Measurements from ENCODE around the gene WIZ. TPM values are rescaled to one million over a fixed set of nuclear protein-coding genes. Genes with fewer than 3 reads are reported as not detected.
"Not testable (repeated sequence)": the region's sequence is repeated elsewhere in the genome, so short reads cannot be mapped to it uniquely, and the experiment has no call there.

The WIZ gene
- total and polyA plus RNA-seq, 2 donors (not counting 1 experiment from before 2014, with no cell fraction given), result 15.0 to 24.8 TPM

- H3K27ac Mint-ChIP-seq, result no peak overlapping the region
Measured at GRCh38 chr19:15396436-15396835, 53.3 kb downstream of the WIZ start.

GRCh38 chr19:15395251-15395650, 54.5 kb downstream of the WIZ start:
- intact Hi-C loops (cut with micrococcal nuclease); CTCF ChIA-PET; H2AFZ ChIP-seq (ENCODE audit: insufficient read depth, low read depth, low read length, poor library complexity, severe bottlenecking); H3K4me3 ChIP-seq (ENCODE audit: control extremely low read depth in 1 of 5, extremely low read depth in 1 of 5, insufficient read depth in 1 of 5, low read depth in 2 of 5, low read length in 4 of 5); H3K4me1 ChIP-seq (ENCODE audit: control insufficient read depth in 2 of 2, insufficient read depth in 2 of 2, low read length in 2 of 2); H3K4me2 ChIP-seq (replicated peaks; ENCODE audit: low read depth, low read length, poor library complexity, severe bottlenecking); H3K27me3 Mint-ChIP-seq; ATAC-seq (ENCODE audit: low read depth); H3K27me3 ChIP-seq (replicated peaks in 1 of 4; ENCODE audit: control extremely low read depth in 1 of 4, control insufficient read depth in 3 of 4, insufficient read depth in 4 of 4, low read length in 3 of 4); H3K9me3 ChIP-seq (ENCODE audit: control extremely low read depth in 1 of 3, control insufficient read depth in 2 of 3, insufficient read depth in 1 of 3, low read length in 2 of 3); H3K4me1 Mint-ChIP-seq; DNase-seq; POLR2A ChIA-PET; H3K27ac ChIP-seq (ENCODE audit: low read length in 2 of 2); H3K4me3 Mint-ChIP-seq; H3K9me3 Mint-ChIP-seq (ENCODE audit: insufficient read depth); H3K27ac Mint-ChIP-seq; H3K9ac ChIP-seq (ENCODE audit: low read length): not testable (repeated sequence)
- H3K79me2 ChIP-seq (ENCODE audit: control insufficient read depth, insufficient read depth, low read length), result peaks cover 29% of the 10 kb centered on the region
- H3K36me3 ChIP-seq (replicated peaks in 1 of 2; ENCODE audit: control extremely low read depth in 1 of 2, control insufficient read depth in 1 of 2, extremely low read depth in 1 of 2, insufficient read depth in 2 of 2, low read length in 1 of 2), result peaks cover 2 to 59% of the 10 kb centered on the region in 2 experiments
- peaks cover 29% of the 10 kb centered on the region for H4K20me1 ChIP-seq (ENCODE audit: control insufficient read depth, insufficient read depth, low read length, poor library complexity, severe bottlenecking)
- WGBS (ENCODE audit: insufficient coverage), result 96% methylated on average over 17 of the region's 17 CpGs

More at GRCh38 chr19:15396436-15396835, 53.3 kb downstream of the WIZ start:
- TF ChIP-seq CTCF (IDR thresholded peaks at IDR 0.05) (no peak), EZH2 (IDR thresholded peaks at IDR 0.05; ENCODE audit: borderline replicate concordance, insufficient read depth, low read depth, low read length, poor library complexity, severe bottlenecking) (no peak)
- DNase-seq (no peak), ATAC-seq (ENCODE audit: low read depth) (no peak)
- peaks cover 33% of the 10 kb centered on the region for H4K20me1 ChIP-seq (ENCODE audit: control insufficient read depth, insufficient read depth, low read length, poor library complexity, severe bottlenecking)
- CTCF ChIA-PET, result no interaction called here
- no peak overlapping the region for H3K27ac ChIP-seq (ENCODE audit: low read length in 2 of 2)
- no peak overlapping the region for H3K4me2 ChIP-seq (replicated peaks; ENCODE audit: low read depth, low read length, poor library complexity, severe bottlenecking)
- no peak overlapping the region for H3K4me3 Mint-ChIP-seq
- H3K9me3 ChIP-seq (ENCODE audit: control extremely low read depth in 1 of 3, control insufficient read depth in 2 of 3, insufficient read depth in 1 of 3, low read length in 2 of 3), result no peaks in the 10 kb centered on the region
- no peaks in the 10 kb centered on the region for H3K9me3 Mint-ChIP-seq (ENCODE audit: insufficient read depth)
- 96% methylated on average over 3 of the region's 3 CpGs for WGBS (ENCODE audit: insufficient coverage)
- H3K4me3 ChIP-seq (ENCODE audit: control extremely low read depth in 1 of 5, extremely low read depth in 1 of 5, insufficient read depth in 1 of 5, low read depth in 2 of 5, low read length in 4 of 5), result no peak overlapping the region
- intact Hi-C loops (cut with micrococcal nuclease), result no loop called here
- peaks cover 30% of the 10 kb centered on the region for H3K79me2 ChIP-seq (ENCODE audit: control insufficient read depth, insufficient read depth, low read length)
- POLR2A ChIA-PET, result no interaction called here
- no peak overlapping the region for H2AFZ ChIP-seq (ENCODE audit: insufficient read depth, low read depth, low read length, poor library complexity, severe bottlenecking)
- peaks cover 2 to 71% of the 10 kb centered on the region in 2 experiments for H3K36me3 ChIP-seq (replicated peaks in 1 of 2; ENCODE audit: control extremely low read depth in 1 of 2, control insufficient read depth in 1 of 2, extremely low read depth in 1 of 2, insufficient read depth in 2 of 2, low read length in 1 of 2)
- H3K27me3 Mint-ChIP-seq, result no peaks in the 10 kb centered on the region
- peaks cover 2% of the 10 kb centered on the region for H3K4me1 Mint-ChIP-seq
- H3K9ac ChIP-seq (ENCODE audit: low read length), result no peak overlapping the region
- H3K4me1 ChIP-seq (ENCODE audit: control insufficient read depth in 2 of 2, insufficient read depth in 2 of 2, low read length in 2 of 2), result no peaks in the 10 kb centered on the region
- no peaks in the 10 kb centered on the region for H3K27me3 ChIP-seq (replicated peaks in 1 of 4; ENCODE audit: control extremely low read depth in 1 of 4, control insufficient read depth in 3 of 4, insufficient read depth in 4 of 4, low read length in 3 of 4)

Measured in B cell (primary cell).